ENCODE data around the gene KRTAP13-1.

KRTAP13-1 gene

GRCh38 chr21:30395731-30396130, at the start of gene KRTAP13-1:
Gene KRTAP13-1, plus strand, starts transcription at chr21:30396031. Its CDS starts 56 bp downstream, at chr21:30396087.
- DNase-seq: no peak

GRCh38 chr21:30348506-30348905, 47.3 kb upstream of the KRTAP13-1 start, which contains the start of gene KRTAP23-1:
Gene KRTAP23-1, minus strand, starts transcription at chr21:30348606. Its CDS starts 0 bp downstream, at chr21:30348606.
- DNase-seq: no peak

- DNase-seq: no peak
Measured at GRCh38 chr21:30349572-30349971, 46.3 kb upstream of the KRTAP13-1 start.

- no peak for DNase-seq
Measured at GRCh38 chr21:30351534-30351933, 44.3 kb upstream of the KRTAP13-1 start.

GRCh38 chr21:30354308-30355005, 41.4 kb upstream of the KRTAP13-1 start:
- DNase-seq: no peak

GRCh38 chr21:30355906-30356305, 39.9 kb upstream of the KRTAP13-1 start:
- DNase-seq: no peak

GRCh38 chr21:30372139-30372770, 23.6 kb upstream of the KRTAP13-1 start, which contains the start of gene KRTAP13-2:
Gene KRTAP13-2, minus strand, starts transcription at chr21:30372271. Its CDS starts 58 bp downstream, at chr21:30372213.
- DNase-seq: no peak

- no peak for DNase-seq
Measured at GRCh38 chr21:30382201-30382600, 13.6 kb upstream of the KRTAP13-1 start.

- no peak for DNase-seq
Measured at GRCh38 chr21:30391492-30392025, 4.3 kb upstream of the KRTAP13-1 start.

GRCh38 chr21:30408782-30409494, 13.1 kb downstream of the KRTAP13-1 start:
- DNase-seq: no peak

- no peak for DNase-seq
Measured at GRCh38 chr21:30415993-30416392, 20.2 kb downstream of the KRTAP13-1 start.

- no peak for DNase-seq
Measured at GRCh38 chr21:30425826-30426225, 30.0 kb downstream of the KRTAP13-1 start, which contains the start of gene KRTAP13-3. Gene KRTAP13-3, minus strand, starts transcription at chr21:30425926. Its CDS starts 14 bp downstream, at chr21:30425912.

GRCh38 chr21:30426731-30427130, 30.9 kb downstream of the KRTAP13-1 start:
- no peak for DNase-seq

GRCh38 chr21:30430170-30430655, 34.4 kb downstream of the KRTAP13-1 start, which contains the start of gene KRTAP13-4:
Gene KRTAP13-4, plus strand, starts transcription at chr21:30430220. Its CDS starts 56 bp downstream, at chr21:30430276.
- no peak for DNase-seq

- no peak for DNase-seq
Measured at GRCh38 chr21:30434033-30434631, 38.3 kb downstream of the KRTAP13-1 start.

GRCh38 chr21:30437010-30437565, 41.3 kb downstream of the KRTAP13-1 start:
- DNase-seq: no peak

GRCh38 chr21:30439975-30440374, 44.1 kb downstream of the KRTAP13-1 start, which contains the start of gene KRTAP15-1:
Gene KRTAP15-1, plus strand, starts transcription at chr21:30440275. Its CDS starts 53 bp downstream, at chr21:30440328.
- DNase-seq: no peak

GRCh38 chr21:30443226-30443625, 47.4 kb downstream of the KRTAP13-1 start:
- no peak for DNase-seq

GRCh38 chr21:30444204-30444603, 48.4 kb downstream of the KRTAP13-1 start:
- no peak for DNase-seq
